Activated naive CD8-positive, alpha-beta T cell treated with anti-CD3 and anti-CD28 coated beads for 36 hours (primary cell): Measurements from ENCODE around the gene CYP26B1. TPM values are rescaled to one million over a fixed set of nuclear protein-coding genes. Genes with fewer than 3 reads are reported as not detected.

Experiments used
- DNase-seq: peaks from one replicate; pipeline ENCODE4 v3.0.0; 2021
- H3K27ac Mint-ChIP-seq: one replicate; pipeline ENCODE4 v1.8.0; 2022; ENCODE audit warnings: mild to moderate bottlenecking, moderate library complexity, mixed read lengths
- H3K27me3 Mint-ChIP-seq: one replicate; pipeline ENCODE4 v1.8.0; 2022; ENCODE audit warnings: mild to moderate bottlenecking, mixed read lengths
- H3K36me3 Mint-ChIP-seq: one replicate; pipeline ENCODE4 v1.8.0; 2021; ENCODE audit warnings: mild to moderate bottlenecking, mixed read lengths
- H3K4me1 Mint-ChIP-seq: one replicate; pipeline ENCODE4 v1.8.0; 2021; ENCODE audit warnings: mixed read lengths
- H3K4me3 Mint-ChIP-seq: one replicate; pipeline ENCODE4 v1.8.0; 2022; ENCODE audit warnings: mild to moderate bottlenecking, moderate library complexity, mixed read lengths
- H3K9me3 Mint-ChIP-seq: one replicate; pipeline ENCODE4 v1.8.0; 2022; ENCODE audit warnings: mixed read lengths
- total RNA-seq, 2 experiments: library from RNA; stranded (reverse); gene quantifications; one replicate each; pipeline ENCODE4 v1.2.3, GENCODE V29; 2021

The CYP26B1 gene
- total RNA-seq, 2 experiments from 2014 or later: not detected

DNA sequence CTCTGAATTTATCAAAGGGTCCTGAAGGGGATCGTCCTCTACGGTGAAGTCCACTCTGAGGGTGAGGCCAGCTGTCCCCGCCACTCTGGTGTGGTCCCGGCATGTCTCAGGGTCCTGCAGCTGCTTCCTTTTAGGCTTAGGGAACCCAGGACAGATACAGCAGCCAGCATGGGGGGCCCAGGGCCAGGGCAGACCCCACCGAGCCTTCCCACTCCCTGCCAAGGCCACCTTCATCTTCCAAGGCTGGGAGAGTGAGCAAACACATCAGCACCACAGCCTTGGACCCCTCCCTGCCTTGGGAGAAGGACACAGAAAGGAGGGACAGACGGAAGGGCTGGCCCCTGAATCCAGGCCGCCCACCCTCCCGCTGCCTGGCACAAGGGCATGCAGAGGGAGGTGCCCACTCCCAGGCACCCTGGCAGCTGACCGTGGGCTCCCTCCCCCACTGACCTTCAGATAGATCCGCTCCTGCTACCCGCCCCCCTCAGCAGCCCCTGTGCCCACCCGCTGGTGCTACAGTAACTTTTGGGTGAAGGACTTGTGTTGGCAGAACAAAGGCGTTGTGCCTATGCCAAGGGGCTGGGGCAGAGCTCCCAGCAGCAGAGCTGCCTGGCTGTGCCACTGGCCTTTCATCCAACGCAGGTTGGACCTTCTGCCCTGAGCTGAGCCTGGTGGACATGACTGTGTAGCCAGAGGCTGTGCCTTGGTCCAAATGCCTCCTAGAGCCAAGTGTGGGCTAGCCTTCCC, 7.6 kb downstream of the CYP26B1 start:
- Mint-ChIP-seq H3K4me3 (no peak overlapping the region), H3K27ac (no peak overlapping the region), H3K36me3 (no peaks in the 10 kb centered on the region), H3K4me1 (peaks cover 7% of the 10 kb centered on the region), H3K27me3 (peaks cover 30% of the 10 kb centered on the region), H3K9me3 (no peaks in the 10 kb centered on the region)
- DNase-seq: no peak

DNA sequence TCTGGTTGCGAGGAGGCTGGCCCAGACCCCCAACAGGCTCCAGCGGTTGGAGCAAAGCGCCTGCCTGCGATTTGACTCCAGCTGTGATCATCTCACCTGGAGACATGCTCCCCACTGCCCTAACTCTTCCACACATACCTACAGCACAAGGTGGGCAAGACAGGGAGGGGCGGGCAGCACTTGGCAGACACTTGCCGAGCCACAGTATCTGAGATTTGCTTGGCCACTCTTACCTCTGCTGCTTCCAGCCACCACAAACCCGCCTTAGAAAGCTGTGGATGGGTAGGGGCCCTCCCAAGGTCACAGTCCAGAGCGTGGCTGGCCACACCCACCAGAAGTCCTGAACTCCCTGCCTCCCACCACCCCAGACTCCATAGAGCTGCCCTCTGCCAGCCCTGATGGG, 8.2 kb downstream of the CYP26B1 start:
- Mint-ChIP-seq H3K4me1 (peaks cover 7% of the 10 kb centered on the region), H3K27ac (no peak overlapping the region), H3K36me3 (no peaks in the 10 kb centered on the region), H3K27me3 (peaks cover 28% of the 10 kb centered on the region), H3K4me3 (no peak overlapping the region), H3K9me3 (no peaks in the 10 kb centered on the region)
- no peak for DNase-seq

DNA sequence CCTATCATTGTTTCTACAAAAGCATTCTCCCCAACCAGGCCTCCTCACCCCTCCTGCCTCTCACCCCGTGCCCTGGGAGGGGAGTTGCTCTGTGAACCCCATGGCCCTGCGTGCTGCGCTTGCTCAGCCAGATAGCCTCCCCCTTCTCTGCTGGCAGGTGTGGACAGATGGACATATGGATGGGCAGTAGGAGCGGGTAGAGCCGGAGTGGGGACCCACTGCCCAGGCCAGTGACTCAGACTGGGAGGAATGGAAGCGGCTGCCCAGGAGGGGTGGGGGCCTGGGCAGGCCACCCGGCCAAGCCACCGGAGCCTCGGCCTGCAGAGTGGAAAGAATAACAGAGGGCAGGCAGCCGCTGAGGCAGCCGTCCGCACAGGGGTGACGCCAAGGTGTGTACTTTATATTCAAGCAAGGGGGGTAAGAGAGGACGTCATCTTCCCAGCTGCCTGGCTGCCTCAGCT, 8.7 kb downstream of the CYP26B1 start:
- Mint-ChIP-seq H3K9me3 (no peaks in the 10 kb centered on the region), H3K36me3 (no peaks in the 10 kb centered on the region), H3K27ac (no peak overlapping the region), H3K27me3 (peaks cover 25% of the 10 kb centered on the region), H3K4me1 (peaks cover 7% of the 10 kb centered on the region), H3K4me3 (no peak overlapping the region)
- no peak for DNase-seq

DNA sequence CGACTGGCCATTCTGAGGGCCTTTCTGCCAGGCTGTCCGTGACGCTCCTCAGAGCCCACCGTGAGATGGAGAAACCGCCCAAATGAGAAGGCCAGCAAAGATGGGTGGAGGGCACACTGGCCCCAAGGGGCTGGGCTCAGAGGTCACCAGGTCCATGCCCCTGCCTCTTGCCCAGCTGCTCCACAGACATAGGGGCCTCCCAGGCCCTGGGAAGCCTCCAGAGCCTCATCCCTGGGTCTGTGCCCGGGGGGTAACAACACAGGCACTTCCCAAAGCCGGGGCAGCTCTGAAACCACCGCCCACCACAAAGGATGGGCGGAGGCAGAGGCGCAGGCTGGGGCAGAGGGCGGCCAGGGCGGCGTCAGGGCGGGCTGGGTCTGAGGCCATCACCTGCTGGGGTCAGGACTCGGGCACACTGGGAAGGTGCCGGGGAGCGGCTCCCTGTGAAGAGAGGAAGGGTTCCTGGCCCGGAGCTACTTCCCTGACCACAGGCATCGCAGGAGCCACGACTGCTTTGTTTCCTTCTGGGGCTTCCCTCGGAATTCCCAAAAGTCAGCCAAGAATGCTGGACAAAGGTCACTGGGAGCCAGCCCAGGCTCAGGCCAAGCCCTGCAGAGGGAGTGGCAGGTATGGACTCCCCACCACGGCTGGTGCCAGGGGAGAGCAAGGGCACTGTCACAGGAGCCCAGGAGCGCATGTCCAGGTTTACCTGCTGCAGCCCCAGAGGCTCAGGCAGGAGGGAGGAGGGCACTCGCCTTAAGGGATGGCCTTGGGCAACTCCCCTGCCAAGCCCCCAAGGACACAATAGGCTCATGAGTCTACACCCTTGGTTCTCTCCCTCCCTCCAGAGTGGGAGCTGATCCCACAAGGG, 9.4 kb downstream of the CYP26B1 start:
- no peak for DNase-seq
- Mint-ChIP-seq H3K36me3 (no peaks in the 10 kb centered on the region), H3K4me3 (no peak overlapping the region), H3K9me3 (no peaks in the 10 kb centered on the region), H3K27ac (no peak overlapping the region), H3K4me1 (peaks cover 2% of the 10 kb centered on the region), H3K27me3 (peaks cover 18% of the 10 kb centered on the region)

DNA sequence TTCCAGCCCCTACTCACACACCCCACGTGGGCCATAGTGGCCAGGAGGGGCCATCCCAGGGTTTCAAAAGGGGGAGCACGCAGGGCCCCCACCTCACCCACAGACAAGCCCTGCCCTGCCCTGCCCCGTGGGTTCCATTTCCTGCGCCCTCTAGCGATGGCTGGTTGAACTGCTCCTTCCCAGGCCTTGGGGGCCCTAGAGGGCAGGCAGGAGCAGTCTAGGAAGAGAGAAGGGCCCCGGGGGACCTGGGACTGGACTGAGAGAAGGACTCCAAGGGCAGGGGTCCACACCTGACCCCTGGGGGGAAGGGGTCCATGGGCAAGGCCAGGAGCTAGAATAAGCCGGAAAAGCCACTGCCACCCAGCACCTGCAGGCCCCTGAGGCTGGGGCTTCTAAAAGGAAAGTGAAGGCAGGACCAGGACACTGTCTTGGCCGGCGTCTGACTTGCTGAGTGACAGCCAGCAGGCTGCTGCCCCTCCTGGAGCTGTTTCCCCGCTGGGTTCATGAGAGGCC, 10.1 kb downstream of the CYP26B1 start:
- no peaks in the 10 kb centered on the region for H3K36me3 Mint-ChIP-seq
- no peak overlapping the region for H3K4me3 Mint-ChIP-seq
- H3K9me3 Mint-ChIP-seq: no peaks in the 10 kb centered on the region
- DNase-seq: peak; percentile 60
- no peak overlapping the region for H3K27ac Mint-ChIP-seq
- H3K27me3 Mint-ChIP-seq: peaks cover 13% of the 10 kb centered on the region
- H3K4me1 Mint-ChIP-seq: peaks cover 2% of the 10 kb centered on the region

DNA sequence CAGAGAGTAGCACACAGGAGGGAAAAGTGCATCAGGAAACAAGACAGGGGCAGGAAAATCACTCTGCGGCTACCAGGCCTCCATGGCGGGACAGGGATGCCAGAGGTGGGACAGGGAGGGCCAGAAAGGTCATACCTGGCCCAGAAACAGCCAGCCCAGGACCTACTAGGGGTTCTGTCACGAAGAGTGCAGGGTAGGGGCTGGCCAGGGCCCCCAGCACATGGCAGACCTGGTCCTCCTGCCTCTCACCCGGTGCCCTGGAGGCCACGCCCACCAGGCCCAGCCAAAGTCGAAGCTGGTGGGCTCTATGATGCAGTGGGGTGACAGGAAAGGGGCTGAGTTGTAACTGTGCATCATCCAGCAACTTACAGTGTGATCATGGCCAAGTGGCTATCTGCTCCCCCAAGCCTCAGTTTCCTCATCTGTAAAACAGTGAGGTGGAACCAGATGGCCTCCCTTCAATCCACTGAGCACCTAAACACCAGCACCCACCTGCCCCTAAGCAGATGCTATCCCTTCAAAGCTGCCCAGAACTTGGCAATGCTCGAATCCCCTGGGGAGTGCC, 10.6 kb downstream of the CYP26B1 start:
- Mint-ChIP-seq H3K9me3 (no peaks in the 10 kb centered on the region), H3K4me3 (no peak overlapping the region), H3K36me3 (no peaks in the 10 kb centered on the region), H3K4me1 (peaks cover 2% of the 10 kb centered on the region), H3K27me3 (peaks cover 8% of the 10 kb centered on the region), H3K27ac (no peak overlapping the region)
- DNase-seq: no peak

DNA sequence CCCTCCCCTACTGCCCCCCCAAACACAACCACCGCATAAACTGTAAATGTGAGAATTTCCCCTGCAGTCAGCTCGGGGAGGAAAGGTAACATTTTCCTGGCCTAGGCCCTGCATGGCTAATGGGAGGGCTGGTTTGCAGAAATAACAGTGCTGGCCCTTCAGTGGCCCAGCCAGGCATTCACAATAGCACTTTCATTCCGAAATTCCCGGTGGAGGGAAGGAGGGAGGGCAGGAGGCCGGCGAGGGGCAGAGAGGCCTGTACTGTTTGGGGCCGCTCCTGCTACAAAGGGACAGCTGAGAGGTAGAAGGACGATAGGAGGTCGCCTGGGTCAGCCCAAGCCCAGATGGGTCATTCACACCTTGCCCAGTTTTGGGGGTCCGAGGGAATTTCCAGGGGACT, 11.3 kb downstream of the CYP26B1 start:
- DNase-seq: no peak
- Mint-ChIP-seq H3K36me3 (no peaks in the 10 kb centered on the region), H3K4me3 (no peak overlapping the region), H3K27ac (no peak overlapping the region), H3K4me1 (peaks cover 2% of the 10 kb centered on the region), H3K9me3 (no peaks in the 10 kb centered on the region), H3K27me3 (peaks cover 6% of the 10 kb centered on the region)

DNA sequence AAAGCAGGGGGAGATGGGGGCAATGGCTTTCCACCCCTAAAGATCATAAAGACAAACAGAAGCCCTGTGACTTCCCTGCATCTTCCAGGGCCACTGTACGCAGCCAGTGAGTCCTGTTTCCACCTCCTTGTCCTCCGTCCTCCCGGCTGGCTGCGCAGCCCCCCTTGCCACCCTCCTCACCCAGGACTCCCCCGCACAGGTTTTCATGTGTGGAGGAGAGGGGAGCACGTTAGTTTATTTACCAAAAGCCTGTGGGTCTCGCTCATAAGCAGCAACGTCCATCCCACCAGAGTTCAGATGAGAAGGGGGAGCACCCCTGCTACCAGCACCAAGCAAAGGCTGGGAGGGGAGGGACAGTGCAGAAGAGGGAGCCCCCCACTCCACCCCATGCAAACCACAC, 11.7 kb downstream of the CYP26B1 start:
- Mint-ChIP-seq H3K27ac (no peak overlapping the region), H3K27me3 (peaks cover 8% of the 10 kb centered on the region), H3K9me3 (no peaks in the 10 kb centered on the region), H3K4me3 (no peak overlapping the region), H3K36me3 (no peaks in the 10 kb centered on the region), H3K4me1 (peaks cover 2% of the 10 kb centered on the region)
- DNase-seq: no peak

DNA sequence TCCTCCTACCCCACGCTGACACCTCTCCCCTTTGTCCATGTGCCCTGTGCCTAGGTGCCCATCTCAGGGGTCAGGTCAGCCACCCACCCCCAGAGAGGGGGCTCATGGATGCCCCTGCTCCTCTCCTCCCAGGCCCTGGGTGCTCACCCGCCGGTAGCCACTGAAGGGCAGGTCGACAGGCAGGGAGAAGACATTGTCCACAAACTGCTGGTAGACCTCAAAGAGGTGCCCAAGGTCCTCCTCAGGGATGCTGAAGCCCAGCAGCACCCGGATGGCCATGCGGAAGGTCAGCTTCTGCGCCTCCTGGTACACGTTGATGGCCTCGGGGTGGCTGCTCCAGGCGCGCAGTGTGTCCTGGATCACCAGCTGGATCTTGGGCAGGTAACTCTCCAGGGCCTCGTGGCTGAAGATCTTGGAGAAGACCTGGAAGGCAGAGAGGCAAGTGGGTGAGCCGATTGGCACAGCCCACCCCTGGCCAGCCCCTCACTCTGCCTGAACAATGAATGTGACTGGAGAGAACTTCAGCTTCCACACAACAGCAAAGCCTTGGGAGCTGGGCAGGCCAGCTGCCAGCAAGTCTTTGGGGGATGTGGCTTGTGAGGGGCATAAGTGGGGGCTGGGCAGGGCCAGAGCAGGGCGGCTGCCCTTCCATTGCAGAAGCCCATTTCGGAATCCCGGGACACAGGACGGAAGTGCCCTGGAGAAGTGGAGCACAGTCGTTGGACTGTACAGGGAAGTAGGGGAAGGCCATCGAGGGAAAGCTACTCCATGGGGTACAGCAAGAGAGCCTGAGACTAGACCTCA, 12.5 kb downstream of the CYP26B1 start:
- peaks cover 2% of the 10 kb centered on the region for H3K4me1 Mint-ChIP-seq
- H3K27me3 Mint-ChIP-seq: peaks cover 8% of the 10 kb centered on the region
- DNase-seq: no peak
- H3K9me3 Mint-ChIP-seq: no peaks in the 10 kb centered on the region
- no peaks in the 10 kb centered on the region for H3K36me3 Mint-ChIP-seq
- H3K4me3 Mint-ChIP-seq: no peak overlapping the region
- H3K27ac Mint-ChIP-seq: no peak overlapping the region

DNA sequence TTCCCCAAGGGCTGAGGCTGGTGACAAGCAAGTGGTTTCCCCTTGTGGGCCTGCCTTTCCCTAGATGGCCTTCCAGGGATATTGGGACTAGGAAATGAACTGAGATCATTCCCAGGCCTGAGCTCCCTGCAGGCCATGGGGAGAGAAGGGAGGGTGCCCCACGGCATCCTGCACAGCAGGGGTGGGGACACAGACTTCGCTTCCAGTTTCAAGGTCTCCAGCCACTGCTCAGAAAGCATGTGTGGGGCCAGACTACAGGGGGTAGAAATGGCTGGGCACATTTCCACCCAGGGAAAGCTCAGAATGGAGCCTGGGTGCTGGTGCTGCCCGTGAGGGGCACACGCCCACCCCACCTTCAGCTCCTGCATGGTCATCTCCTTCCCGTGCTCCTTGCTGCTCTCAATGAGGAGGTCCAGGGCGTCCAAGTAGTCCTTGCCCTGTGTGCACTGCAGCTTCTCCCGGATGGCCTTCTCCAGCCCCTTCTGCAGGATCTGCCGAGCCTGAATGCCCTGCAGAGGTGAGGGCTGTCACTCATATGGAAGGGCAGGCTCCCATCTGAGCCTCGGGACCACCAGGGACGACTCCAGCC, 13.2 kb downstream of the CYP26B1 start:
- no peak overlapping the region for H3K27ac Mint-ChIP-seq
- DNase-seq: no peak
- no peaks in the 10 kb centered on the region for H3K36me3 Mint-ChIP-seq
- peaks cover 2% of the 10 kb centered on the region for H3K4me1 Mint-ChIP-seq
- peaks cover 8% of the 10 kb centered on the region for H3K27me3 Mint-ChIP-seq
- no peaks in the 10 kb centered on the region for H3K9me3 Mint-ChIP-seq
- no peak overlapping the region for H3K4me3 Mint-ChIP-seq

DNA sequence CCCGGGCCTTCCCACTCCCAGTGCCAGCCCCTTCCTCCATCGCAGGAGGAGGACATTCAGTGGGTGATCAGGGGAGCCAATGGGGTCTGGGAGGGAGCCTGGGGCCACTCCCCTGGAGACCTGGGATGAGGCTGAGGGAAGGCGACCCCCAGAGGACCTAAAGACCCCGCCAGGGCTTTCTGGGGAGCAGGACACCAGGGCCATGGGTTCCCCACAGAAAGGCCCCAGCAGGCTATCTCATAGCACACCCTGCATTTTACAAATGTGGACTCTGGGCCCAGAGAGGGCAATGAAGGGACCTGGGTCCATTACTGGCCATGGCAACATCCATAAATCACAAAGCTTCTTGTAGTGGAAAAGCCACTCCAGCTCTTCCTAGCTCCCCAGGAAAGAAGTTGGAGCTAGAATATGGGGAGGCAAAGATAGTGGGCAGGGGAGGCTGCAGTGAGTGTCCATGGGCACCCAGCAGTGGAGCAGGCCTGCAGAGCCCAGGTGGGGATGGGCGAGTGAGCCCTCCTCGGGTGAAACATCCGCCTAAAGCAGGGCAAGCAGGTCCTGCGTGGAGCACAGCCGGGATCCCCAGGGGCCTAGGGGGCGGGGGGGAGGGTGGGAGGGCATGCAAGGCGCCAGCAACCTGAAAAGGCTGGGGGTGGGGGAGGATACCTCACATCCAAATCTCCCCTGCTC, 13.8 kb downstream of the CYP26B1 start:
- peaks cover 11% of the 10 kb centered on the region for H3K27me3 Mint-ChIP-seq
- peaks cover 2% of the 10 kb centered on the region for H3K4me1 Mint-ChIP-seq
- H3K9me3 Mint-ChIP-seq: no peaks in the 10 kb centered on the region
- no peak overlapping the region for H3K4me3 Mint-ChIP-seq
- no peaks in the 10 kb centered on the region for H3K36me3 Mint-ChIP-seq
- H3K27ac Mint-ChIP-seq: no peak overlapping the region
- no peak for DNase-seq

DNA sequence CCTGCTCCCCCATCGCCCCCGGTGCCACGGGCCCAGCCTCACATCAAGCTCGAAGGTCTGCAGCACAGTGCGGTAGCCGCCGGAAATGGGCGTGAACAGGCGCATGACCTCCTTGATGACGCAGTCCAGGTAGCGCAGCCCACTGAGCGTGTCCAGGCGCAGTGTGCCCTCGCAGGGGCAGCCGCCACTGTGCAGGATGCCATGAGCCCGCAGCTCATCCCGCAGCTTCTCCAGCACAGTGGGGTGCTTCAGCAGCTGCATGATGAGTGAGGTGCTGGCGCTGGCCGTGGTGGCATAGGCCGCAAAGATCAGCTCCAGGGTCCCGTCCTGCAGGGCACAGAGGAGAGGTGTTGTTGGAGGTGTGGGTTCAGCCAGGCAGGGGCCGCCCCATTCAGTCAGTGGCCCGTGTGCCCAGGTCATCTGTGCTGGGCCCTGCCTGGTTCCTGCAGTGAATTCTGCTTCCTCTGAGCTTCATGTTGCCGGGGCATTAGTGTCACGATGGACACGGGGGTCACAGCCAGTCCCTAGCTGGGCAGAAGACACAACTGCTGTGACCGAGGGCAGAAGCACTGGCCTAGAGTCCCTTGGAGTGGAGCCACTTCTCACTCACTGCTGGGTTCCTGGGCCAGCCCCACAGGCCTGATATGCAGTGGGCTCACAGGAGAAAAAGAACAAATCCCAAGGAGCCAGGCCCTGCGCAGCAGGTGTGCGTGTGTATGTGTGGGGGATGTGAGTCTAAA, 14.5 kb downstream of the CYP26B1 start:
- peaks cover 2% of the 10 kb centered on the region for H3K4me1 Mint-ChIP-seq
- H3K36me3 Mint-ChIP-seq: no peaks in the 10 kb centered on the region
- no peaks in the 10 kb centered on the region for H3K9me3 Mint-ChIP-seq
- H3K27ac Mint-ChIP-seq: no peak overlapping the region
- peaks cover 12% of the 10 kb centered on the region for H3K27me3 Mint-ChIP-seq
- H3K4me3 Mint-ChIP-seq: no peak overlapping the region
- DNase-seq: no peak
